8988T (cell line): ENCODE results near the gene WNT9B.

Experiments
- DNase-seq: peaks from one replicate; pipeline ENCODE4 v3.0.0; 2011

Gene WNT9B, protein sequence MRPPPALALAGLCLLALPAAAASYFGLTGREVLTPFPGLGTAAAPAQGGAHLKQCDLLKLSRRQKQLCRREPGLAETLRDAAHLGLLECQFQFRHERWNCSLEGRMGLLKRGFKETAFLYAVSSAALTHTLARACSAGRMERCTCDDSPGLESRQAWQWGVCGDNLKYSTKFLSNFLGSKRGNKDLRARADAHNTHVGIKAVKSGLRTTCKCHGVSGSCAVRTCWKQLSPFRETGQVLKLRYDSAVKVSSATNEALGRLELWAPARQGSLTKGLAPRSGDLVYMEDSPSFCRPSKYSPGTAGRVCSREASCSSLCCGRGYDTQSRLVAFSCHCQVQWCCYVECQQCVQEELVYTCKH

DNA sequence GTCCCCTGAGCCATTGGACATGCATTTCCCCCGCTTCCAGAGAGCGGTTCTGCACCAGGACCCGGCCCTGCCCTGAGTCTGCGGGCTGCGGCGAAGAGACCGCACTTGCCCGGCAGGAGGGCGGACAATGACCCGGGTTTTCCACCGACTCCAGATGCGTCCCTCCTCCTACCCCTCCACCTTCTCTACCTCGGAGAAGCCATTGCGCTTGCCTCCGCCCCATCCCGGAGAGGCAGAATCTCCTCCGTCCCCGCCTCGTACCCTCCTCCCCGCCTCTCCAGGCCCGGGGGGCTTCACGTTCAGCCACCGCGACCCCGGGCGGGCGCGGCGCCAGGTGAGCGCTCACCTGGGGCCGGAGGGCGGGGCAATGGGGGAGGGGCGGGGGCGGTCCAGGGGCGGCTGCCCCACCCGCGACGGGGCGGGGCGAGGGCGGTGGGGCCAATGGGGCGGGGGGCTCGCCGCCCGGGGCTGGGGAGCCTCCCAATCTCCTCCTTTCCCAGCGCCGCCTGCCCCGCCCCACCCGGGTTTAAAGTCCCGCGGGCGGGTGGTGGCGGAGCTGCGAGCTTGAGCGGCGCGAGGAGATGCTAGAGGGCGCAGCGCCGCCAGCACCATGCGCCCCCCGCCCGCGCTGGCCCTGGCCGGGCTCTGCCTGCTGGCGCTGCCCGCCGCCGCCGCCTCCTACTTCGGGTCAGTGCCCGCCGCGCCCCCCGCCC, at the start of gene WNT9B:
WNT9B (plus strand) TSS at position 555 of the 713 bp plus-strand sequence; CDS start at position 611, 56 bp downstream.
- peak; percentile 61 for DNase-seq

DNA sequence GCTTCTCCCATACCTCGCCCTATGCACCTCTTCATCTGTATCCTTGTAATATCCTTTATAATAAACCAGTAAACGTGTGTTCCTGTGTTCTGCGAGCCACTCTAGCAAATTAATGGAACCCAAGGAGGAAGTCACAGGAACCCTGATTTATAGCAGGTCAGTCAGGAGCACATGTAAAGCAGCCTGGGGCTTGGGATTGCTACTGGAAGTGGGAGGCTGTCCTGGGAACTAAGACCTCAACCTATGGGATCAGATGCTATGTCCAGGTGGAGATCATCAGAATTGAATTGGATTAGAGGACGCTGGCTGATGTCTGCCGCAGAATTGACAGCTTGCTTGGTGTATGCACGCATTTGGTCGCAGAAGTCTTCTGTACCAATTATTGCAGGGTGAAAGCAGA, 48.6 kb upstream of the WNT9B start:
- no peak for DNase-seq

DNA sequence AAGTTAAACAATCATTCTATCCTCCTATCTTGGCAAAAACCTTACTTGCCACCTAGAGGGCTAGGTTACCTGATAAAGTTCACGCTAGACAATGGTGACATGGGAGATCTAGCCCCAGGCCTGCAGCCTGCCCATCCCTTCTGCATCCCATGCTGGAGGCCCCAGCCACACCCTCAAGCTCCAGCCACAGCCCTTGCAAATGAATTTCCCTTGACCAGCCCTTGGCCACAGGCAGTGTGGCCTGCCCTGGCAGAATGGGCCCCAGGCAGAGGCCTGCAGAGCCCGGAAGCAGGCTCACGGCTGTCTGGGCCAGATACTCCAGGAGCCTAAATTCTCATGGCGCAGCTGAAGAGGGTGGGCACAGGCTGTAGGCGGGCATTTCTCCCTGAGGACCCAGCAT, 47.8 kb upstream of the WNT9B start:
- DNase-seq = no peak

DNA sequence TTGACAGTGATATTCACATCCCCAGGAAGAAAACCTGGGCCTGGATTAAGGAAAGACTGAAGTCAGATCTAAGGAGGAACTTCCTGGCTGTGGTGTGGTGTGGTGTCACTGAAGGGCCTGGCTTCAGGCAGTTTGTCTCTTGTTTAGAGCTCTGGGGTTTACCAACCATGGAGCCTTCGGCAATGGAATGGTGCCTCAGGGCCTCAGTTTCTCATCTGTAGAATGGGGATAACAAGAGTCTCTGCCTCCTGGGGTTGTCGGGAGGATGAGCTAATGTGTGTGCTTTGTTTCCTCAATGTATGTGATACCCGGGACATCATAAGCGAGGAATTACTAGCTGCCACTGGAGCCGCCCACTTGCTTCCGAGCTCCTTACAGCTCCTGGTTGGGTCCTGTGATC, 45.6 kb upstream of the WNT9B start:
- no peak for DNase-seq

DNA sequence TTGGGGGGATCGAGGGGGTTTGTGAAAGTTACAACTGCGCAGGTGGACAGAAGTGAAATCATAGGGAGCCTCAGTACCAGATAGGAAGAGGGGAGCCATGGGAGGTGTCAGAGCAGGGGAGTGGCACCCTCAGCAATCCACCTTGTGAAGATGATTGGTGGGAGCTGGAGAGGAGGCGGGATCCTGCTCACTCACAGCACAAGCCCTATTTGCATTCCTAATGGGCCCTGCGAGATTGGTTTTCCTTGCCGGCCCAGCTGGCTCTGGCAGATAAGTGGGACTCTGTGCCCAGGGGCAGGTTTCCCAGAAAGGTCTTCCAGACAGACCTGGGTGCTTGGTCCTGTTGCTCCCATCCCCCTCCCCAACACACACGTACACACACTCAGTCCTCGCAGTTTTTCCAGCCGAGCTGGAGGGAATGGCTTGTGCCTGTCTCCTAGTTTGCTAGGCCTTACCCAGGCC, 42.2 kb upstream of the WNT9B start:
- DNase-seq = no peak

DNA sequence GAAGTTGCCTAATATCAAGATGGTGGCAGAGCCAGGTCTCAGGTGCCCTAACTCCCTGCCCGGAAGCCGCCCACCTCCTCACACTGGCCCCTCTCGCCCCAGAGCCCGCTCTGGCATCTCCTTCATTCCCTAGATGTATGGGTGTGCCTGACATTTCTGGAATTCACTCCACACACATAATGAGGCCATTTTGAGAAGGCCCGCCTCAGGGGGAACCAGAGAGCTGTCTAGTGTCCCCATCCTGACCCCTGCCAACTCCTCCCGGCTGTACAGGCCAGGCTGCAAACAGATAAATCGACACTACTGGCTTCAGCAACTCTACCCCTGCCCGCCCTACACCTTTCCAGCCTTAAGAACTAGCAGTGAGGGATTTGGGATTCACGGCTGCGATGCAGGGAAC, 40.5 kb upstream of the WNT9B start:
- no peak for DNase-seq

DNA sequence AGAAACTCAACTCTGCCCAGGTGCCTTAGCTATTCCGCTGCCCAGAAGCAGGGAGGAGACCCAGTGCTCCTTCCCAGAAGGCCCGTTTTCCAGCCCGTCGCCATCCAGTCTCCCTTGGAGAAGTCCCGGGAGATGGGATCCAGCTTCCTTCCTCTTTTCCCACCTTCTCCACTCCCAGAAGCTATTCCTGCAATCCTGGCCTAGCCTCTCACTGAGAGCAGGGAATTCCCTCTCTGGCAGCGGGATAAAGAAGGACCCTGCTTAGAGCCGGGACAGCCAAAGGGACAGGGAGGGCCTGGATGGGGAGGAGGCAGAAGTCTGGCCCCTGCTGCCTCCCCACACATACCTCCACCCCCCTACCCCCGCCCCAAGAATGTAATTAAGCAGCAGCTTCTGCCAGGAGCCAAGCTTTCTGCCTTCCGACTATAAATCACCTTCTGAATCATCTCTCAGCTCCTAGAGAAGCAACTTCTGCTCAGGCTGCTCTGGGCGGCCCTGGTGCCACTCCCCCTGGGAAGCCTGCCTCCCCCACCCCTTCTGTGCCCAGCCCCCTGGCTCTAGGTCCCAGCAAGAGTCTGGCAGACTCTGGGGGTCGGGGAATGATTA, 39.3 kb upstream of the WNT9B start:
- no peak for DNase-seq

DNA sequence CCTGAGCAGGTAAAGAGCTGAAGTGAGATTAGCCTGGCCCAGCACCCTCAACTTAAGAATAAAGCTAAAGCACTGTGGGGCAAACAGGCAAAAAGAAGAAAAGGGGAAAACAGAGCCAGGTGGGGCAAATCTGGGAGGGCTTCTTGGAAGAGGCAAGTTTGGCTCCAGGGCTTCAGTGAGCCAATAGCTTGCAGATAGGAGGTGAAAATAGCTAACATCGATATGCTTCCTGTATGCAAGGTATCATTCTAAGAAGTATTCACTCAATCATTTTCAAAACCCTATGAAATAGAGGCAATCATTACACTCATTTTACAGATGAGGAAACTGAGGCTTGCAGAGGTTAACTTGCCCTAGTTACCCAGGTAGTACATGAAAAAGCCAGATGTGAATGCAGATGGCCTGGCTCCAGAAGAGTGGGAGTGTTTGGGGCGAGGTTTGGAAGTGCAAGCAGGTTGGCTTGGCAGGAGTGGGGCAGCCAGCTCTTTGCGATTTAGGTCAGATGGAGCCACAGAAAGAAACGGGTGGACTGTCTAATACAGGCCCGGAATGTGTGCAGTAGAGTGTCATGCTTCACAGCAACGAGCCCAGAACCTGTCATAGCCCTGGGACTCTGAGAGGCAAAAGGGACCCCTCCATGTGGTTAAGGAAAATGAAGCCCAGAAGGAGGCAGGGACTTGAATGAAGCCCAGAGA, 38.6 kb upstream of the WNT9B start:
- no peak for DNase-seq

DNA sequence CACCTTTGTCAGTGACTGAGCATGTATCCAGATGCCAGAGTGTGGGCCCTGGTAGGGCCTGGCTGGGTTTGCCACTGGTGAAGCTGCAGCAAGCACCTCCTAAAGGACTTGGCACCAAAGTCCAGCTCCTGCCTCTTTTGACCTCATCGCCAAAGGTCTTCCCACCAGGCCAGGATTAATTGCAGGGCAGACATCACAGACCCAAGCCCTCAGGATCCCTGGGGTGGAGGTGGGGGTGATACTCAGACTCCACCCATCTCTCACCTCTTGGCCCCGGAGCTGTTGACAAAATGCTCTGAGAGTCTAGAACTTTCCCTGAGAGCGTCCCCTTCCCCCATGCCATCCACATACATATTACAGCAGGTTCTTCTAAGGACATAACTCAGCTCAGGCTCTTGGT, 37.5 kb upstream of the WNT9B start:
- no peak for DNase-seq

DNA sequence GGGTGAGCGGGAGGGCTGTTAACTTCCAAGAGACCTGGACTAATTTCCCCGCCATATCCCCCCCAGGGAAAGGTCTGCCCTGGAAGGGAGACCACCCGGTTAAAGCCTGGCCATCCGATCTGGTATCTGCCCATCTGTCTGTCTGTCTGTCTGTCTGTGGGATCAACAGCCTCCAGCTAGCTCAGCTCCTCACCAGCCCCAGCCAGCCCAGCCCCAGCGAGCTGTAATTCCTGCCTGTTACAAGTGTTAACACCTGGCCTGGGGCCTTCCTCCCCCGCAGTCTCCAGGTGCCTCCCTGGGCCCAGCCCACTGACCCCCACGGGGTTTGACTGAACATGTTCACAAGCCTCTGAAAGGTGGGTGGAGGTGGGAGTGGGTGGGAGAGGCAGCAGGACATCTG, 36.9 kb upstream of the WNT9B start:
- DNase-seq = no peak

DNA sequence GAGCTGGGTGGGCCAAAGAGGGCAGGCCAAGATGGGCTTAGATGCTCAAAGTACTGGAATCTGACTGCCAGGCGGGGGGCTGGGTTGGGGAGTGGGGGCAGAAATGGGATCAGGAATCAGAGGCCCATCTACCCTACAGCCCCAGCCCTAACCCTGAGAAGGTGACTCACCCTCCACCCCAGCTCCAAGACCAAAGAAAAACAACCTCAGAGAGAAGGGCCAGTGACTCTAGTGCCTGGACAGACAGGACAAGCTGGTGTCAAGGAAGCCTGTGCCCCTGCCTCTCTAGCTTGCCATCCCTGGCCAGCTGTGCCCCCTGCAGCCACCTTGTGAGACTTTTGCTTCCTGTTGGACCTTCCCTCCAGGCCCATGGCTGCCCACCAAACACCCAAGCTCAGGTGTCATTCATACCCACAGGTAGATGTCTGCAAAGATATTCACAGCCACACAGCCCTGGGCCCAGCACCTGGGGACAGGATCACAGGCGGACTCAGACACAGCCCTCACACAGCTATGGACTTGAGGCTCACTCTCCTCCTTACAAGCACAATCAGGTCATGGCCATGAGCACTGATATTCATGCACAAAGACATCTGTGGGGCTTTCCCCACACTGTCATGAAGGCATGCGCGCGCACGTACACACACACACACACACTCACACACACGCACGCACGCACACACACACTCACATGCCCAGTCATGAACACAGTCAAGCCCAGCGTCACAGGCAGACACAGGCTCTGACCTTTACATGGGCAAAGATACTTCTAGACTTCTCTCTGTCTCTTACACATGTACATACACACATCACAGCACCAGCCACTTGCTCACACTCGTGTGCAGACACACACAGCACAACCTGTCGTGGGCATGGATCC, 35.7 kb upstream of the WNT9B start:
- DNase-seq = no peak

DNA sequence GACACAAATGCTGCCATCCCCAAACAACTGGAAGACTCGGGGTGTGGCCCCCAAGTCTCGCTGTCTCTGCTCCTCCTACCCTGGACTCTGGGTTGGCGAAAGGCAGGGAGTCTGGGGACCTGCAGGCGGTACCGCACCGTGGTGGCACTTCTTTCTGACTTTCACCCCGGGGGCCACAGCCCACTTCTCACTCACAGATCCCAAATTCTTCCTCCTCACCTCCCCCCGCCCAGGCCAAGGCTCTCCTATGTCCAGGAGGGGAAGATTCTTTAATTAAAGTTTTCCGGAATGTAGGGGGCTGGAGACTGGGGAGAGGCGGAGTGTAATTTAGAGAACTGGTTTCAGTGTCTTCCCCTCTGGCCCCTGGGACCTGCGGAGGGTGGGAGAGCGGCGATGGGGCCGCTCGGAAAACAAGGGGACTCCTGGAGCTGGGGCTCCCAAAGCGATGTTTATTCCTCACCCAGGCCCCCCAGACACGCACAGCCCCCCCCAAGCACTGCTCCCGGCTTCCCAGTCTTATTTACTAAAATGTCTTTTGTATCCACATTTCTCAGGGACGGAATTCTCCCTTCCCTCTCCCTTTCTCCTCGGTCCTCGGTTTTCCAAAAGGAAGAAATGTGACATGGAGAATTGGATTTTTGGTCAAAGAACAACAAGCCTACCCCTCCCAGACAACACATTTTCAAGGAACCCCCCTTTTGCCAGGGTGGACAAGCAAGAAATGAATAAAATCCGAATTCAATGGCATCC, 34.1 kb upstream of the WNT9B start:
- no peak for DNase-seq

DNA sequence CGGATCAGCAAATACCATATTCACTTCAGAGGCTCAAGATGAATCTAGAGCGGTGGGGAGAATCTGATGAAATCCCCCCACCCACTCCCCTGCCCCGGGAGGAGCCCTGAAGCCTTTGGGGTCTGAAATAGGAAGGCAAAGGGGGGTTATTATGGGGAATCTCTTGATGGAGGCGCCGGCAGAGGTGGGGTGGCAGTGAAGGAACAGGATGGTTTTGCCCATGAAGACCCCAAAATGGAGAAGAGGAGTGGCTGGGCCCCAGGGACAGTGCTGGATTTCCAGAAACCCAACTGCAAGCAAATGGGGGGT, 33.5 kb upstream of the WNT9B start:
- DNase-seq = no peak

DNA sequence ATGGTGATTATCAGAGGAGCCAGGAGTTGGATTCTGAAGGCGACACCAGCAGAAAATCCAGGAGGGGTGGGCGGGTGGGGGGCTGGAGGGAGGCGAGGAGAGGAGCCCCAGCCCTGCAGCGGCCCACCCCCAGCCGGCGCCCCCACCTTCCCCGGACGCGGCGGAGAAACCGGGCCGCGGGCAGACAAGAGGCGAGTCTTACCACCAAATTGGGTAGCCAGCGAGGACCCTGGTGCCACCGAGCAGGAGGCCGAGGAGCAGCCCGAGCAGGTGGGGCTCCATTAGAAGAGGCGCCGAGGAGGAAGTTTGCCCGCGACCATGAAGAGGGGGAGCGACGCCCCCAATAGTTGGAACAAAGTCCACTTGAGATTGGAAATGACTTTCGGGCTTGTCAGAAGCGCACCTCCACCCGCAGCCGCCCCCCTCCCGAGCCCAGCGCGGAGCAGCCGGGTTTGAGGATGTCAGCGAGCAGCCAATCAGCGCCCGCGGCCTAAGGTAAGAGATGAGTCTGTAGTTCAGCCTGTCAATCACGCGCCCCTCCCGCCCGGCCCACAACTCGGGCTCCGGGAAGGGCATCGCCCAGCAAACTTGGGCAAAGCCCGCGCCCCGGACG, 33.0 kb upstream of the WNT9B start, which contains the start of gene WNT3:
WNT3 (minus strand) TSS at position 377 of the 613 bp plus-strand sequence; CDS start at position 282, 95 bp downstream.
- no peak for DNase-seq

DNA sequence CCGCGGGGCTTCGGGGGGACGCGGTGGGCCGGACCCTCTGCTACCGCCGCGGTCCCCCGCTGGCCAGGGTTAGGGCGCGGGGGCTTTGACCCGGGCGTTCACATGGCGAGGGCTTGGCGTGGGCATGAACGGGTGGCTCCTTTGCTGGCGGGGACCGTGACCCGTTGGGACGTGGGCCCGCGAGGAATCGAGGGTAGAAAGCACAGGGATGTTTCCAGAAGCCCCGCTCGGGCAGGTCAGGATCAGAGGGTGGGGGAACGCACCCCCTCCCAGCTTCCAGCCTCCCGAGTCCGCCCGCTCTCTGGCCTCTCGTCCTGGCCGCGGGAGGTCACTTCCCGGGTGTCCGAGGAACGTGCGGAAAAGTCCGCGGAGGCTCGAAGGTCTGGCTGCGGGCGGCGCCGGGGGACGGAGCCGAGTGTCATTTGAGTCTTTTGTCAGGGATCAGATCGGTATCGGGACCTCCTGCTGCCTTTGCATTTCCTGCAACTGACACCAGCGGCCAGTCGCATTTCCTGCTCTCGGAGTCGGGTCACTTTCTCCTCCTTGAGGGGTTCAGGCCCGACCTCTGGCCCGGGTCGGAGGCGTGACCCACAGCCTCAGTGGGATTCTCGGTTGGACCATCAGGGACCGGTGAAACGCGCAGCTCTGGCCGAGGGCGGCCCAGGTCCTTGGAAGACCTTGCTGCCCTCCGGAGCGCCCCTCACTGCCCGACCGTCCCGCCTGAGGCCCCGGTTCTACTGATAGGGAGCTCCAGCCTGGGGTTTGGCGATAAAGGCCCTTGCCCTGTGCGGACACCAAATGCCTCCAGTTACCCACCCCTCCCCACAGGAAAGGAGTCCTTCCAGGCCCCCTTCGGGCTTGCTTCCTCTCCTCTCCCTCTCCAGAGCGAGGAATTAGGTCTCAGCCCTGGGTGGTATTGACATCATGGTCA, 32.2 kb upstream of the WNT9B start:
- DNase-seq = no peak

DNA sequence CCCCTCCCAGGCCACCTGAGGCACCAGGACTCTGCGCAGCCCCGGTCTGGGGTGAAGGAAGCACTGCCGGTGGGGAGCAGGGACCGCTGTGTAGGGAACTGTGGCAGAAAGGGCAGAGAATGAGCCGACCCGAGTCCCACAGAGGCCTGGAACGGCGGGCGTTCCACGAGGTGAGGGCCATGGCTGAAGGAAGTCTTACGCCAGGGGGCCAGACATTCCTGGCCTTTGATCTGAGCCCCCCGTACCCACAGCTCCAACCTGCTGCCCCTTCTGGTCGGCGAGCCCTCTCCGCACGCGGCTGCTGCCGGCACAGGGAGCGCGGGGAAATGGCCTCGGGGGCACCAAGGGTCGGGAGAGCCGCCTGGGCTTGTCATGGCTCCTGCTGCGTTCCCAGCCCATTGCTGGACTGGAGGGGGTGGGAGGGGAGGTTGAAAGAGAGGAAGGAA, 31.5 kb upstream of the WNT9B start:
- DNase-seq = no peak

DNA sequence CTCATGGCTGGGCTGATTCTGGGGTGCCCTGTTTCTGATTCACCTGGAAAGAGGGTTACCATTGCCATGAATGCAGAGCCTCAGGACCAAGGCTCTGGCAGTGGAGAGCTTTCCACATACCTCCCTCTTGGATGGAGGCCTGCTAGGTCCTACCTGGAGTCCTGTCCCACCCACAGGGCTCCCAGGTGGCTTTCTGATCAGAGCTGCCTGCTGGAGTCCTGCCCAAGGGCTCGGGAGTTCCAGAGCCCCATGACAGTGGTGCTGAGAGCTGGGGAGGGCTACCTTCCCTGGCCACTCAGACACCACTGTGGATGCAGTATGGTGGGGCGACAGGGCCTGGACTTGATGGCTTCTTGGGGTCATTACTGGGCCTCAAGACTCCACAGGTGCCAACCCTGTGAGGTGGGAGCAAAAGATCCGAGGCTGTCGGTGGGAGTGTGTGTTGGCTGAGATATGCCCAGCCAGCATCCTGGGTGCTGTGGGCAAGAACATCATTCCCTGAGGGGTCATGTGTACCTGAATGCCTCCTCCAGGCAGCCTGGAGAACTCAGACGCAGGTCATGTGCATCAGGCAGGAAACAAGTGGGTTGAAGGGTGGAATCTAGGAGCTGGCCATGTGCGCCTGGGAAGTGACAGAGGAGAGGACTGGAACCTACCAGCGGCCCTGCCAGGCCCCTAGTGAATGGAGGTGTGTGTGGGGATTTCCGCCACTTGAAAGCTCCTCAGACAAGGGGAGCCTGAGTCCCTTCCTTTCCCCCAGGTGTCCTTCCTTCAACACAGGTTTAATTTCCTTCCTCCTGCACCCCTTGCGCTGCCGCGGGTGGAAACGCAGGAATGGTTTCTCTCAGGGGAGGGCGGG, 30.6 kb upstream of the WNT9B start:
- no peak for DNase-seq

DNA sequence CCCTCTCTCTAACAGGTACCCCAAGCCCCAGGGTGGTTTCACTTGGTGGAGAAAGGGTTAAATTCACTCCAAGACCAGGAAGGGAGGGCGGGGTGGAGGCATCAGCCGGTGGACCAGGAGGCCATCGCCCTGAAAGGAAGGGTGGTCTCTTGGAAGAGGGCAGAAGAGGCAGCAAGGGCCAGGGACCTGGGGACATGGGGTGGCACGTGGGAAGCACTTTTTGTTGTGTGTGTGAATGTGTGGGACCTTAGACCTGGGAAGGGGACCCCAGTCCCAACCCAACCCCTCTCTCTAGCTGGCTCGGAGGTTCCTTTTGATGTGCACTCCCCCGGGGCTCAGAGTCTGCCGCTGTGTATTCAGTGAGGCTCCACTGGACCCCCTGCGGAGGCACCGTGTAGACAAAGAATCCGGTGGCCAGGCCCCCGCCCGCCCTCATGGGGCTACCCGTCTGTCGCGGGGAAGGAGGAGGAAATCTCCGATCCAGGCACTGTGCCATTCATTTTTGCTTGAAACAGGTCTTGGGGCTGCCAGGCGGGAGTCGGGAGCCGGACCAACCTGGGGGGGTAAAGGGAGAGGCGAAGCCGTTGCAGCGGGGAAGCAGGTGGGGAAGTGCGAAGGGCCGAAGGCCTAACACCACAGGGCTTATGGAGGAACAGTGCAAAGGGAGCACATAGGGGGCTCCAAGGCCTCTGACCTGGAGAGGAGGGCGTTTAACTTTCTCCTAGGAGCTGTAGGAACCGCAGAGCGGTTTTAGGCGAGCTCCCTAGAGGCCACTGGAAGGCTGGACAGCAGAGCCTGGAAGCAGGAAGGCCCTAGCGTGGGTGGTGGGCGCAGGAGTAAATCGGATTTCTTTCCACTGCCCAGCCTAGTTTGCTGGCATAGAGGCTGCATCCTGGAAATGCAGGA, 29.6 kb upstream of the WNT9B start:
- DNase-seq = no peak
